ENCODE results near the gene MAP3K10. TPM values are rescaled to one million over a fixed set of nuclear protein-coding genes. Genes with fewer than 3 reads are reported as not detected.

Gene MAP3K10
- 10 to 100 TPM in 8 of 9 donors, 1 to 10 TPM in 1; 9.0 to 27.6 (median 17.6) TPM for total RNA-seq
- 10 to 100 TPM in 2 of 3 donors, 1 to 10 TPM in 1; 2.4 to 78.3 (median 26.5) TPM for polyA plus RNA-seq
- long read RNA-seq, donor 1, result 0 reads
- long read RNA-seq, donor 2, partial matches to known transcripts, result 55 of 56 reads
- long read RNA-seq, donor 2, other reads (novel, unspliced or antisense), result 0 of 56 reads
- long read RNA-seq, donor 3, partial matches to known transcripts, result 0 of 1 reads
- long read RNA-seq, donor 3, other reads (novel, unspliced or antisense), result 0 of 1 reads
- long read RNA-seq, donor 4, partial matches to known transcripts, result 0 of 2 reads
- long read RNA-seq, donor 4, other reads (novel, unspliced or antisense), result 2 of 2 reads
- long read RNA-seq, donor 5, transcript MAP3K10-201 (10 exons, 3,436 nt), result major isoform, 7 of 19 reads
- long read RNA-seq, donor 5, partial matches to known transcripts, result 9 of 19 reads
- long read RNA-seq, donor 5, other reads (novel, unspliced or antisense), result 3 of 19 reads
- long read RNA-seq, donor 6, result 0 reads
- long read RNA-seq, donor 7, partial matches to known transcripts, result 0 of 1 reads
- long read RNA-seq, donor 7, other reads (novel, unspliced or antisense), result 0 of 1 reads
- long read RNA-seq, donor 8, result 0 reads
- long read RNA-seq, donor 9, result 0 reads
- long read RNA-seq, donor 10, partial matches to known transcripts, result 0 of 1 reads
- long read RNA-seq, donor 10, other reads (novel, unspliced or antisense), result 0 of 1 reads

GRCh38 chr19:40190891-40191835, at the start of gene MAP3K10:
Gene MAP3K10 (plus strand): TSS chr19:40191426. CDS start chr19:40192032, 606 bp downstream.
- Histone ChIP-seq H3K4me1 (replicated peaks in 1 of 2) (peaks cover 8 to 17% of the 10 kb centered on the region in 2 donors), H3K36me3 (replicated peaks in 1 of 2) (no peaks in the 10 kb centered on the region), H3K4me3 (peak within 1 kb of the TSS; percentile 84 to 100 (median 97)), H3K27me3 (no peaks in the 10 kb centered on the region), H3K27ac (peak within 1 kb of the TSS; percentile 87 to 99 (median 96)), H3K9me3 (replicated peaks in 1 of 3) (no peaks in the 10 kb centered on the region)
- DNase-seq, result peak; percentile 72 to 82 (median 76)
- intact Hi-C loops (cut with DNase I), result no loop called here
- peak; percentile 18 to 54 for TF ChIP-seq POLR2A (IDR thresholded peaks at IDR 0.05)
- TF ChIP-seq, protein P1, sequence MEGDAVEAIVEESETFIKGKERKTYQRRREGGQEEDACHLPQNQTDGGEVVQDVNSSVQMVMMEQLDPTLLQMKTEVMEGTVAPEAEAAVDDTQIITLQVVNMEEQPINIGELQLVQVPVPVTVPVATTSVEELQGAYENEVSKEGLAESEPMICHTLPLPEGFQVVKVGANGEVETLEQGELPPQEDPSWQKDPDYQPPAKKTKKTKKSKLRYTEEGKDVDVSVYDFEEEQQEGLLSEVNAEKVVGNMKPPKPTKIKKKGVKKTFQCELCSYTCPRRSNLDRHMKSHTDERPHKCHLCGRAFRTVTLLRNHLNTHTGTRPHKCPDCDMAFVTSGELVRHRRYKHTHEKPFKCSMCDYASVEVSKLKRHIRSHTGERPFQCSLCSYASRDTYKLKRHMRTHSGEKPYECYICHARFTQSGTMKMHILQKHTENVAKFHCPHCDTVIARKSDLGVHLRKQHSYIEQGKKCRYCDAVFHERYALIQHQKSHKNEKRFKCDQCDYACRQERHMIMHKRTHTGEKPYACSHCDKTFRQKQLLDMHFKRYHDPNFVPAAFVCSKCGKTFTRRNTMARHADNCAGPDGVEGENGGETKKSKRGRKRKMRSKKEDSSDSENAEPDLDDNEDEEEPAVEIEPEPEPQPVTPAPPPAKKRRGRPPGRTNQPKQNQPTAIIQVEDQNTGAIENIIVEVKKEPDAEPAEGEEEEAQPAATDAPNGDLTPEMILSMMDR (IDR thresholded peaks at IDR 0.05), result no peak
- WGBS, 4 donors, result 0% methylated on average over 6 to 111 of the region's 116 CpGs; no CpG with 5 or more reads in 1 of the 4 donors

GRCh38 chr19:40141551-40141950, 49.7 kb upstream of the MAP3K10 start:
- H3K27ac ChIP-seq, result no peak overlapping the region
- DNase-seq, result peak in 2 of 7 donors; percentile 29 to 55
- no peak overlapping the region for H3K4me3 ChIP-seq
- H3K4me1 ChIP-seq (replicated peaks in 1 of 2), result no peaks in the 10 kb centered on the region
- H3K36me3 ChIP-seq (replicated peaks in 1 of 2), result no peaks in the 10 kb centered on the region
- H3K9me3 ChIP-seq (replicated peaks in 1 of 3), result no peaks in the 10 kb centered on the region
- H3K27me3 ChIP-seq, result no peaks in the 10 kb centered on the region
- 64 to 78% (median 74%) methylated on average over 3 of the region's 3 CpGs for WGBS, 4 donors
- intact Hi-C loops (cut with DNase I), result loop anchor here in 1 of 2 donors (10.0 kb wide), 1 partner anchor 73 kb away; the partner anchor contains the start of gene TTC9B
- TF ChIP-seq POLR2A (IDR thresholded peaks at IDR 0.05), result no peak
- TF ChIP-seq, protein P1 (IDR thresholded peaks at IDR 0.05), result no peak

DNA sequence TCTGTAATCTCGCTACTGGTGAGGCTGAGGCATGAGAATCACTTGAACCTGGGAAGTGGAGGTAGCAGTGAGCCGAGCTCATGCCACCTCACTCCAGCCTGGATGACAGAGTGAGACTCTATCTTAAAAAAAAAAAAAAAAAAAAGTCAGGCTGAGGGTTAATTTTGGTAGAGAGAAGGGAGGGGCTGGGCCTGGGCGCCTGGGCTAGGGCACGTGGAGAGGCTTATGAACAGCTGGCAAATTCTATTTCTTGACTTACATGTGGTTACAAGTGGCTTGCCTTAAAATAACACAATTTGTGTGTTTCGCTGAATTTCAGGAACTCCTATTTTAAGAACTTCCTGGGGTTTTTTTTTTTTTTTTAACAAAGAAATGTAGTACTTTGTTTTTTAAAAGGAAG, 47.6 kb upstream of the MAP3K10 start:
- no peak for TF ChIP-seq POLR2A (IDR thresholded peaks at IDR 0.05)
- TF ChIP-seq, protein P1 (IDR thresholded peaks at IDR 0.05), result no peak
- Histone ChIP-seq H3K27ac (no peak overlapping the region), H3K4me1 (replicated peaks in 1 of 2) (peaks cover 5 to 11% of the 10 kb centered on the region in 2 donors), H3K27me3 (no peaks in the 10 kb centered on the region), H3K36me3 (replicated peaks in 1 of 2) (no peaks in the 10 kb centered on the region), H3K9me3 (replicated peaks in 1 of 3) (no peaks in the 10 kb centered on the region), H3K4me3 (no peak overlapping the region)
- DNase-seq, result no peak
- WGBS, 4 donors, result 56 to 68% (median 62%) methylated on average over 5 of the region's 5 CpGs
- intact Hi-C loops (cut with DNase I), result loop anchor here in 1 of 2 donors (10.0 kb wide), 1 partner anchor 71 kb away; the partner anchor contains the start of gene TTC9B

All from adrenal gland (tissue), 19 donors.